HL-60 (cell line): ENCODE results near the gene FGF21.

Experiments
- DNase-seq, 2 experiments: peaks; one replicate each; pipeline ENCODE4 v3.0.0-alpha.2; 2010 to 2020; ENCODE audit warnings: low read depth in 1 of 2, low spot score in 1 of 2
- H3K27ac ChIP-seq: fragments of 250-450 bp; sonication (Bioruptor Pico); replicated peaks from 2 replicates; pipeline ENCODE4 v1.5.1; 2020; ENCODE audit warnings: mild to moderate bottlenecking, moderate library complexity
- H3K27me3 ChIP-seq: fragments of 250-450 bp; sonication (Bioruptor Pico); 2 replicates; pipeline ENCODE4 v1.5.1; 2021; ENCODE audit warnings: mild to moderate bottlenecking, moderate library complexity; ENCODE audit not compliant: insufficient read depth, poor library complexity, severe bottlenecking
- H3K4me3 ChIP-seq: replicated peaks from 2 replicates; pipeline ENCODE4 v1.5.1; 2011; ENCODE audit warnings: mild to moderate bottlenecking, control low read depth, low read length; ENCODE audit not compliant: insufficient read depth
- GABPA ChIP-seq: IDR thresholded peaks from 2 replicates; pipeline ENCODE4 v1.6.1; 2012; ENCODE audit warnings: low read depth
- POLR2AphosphoS5 ChIP-seq: IDR thresholded peaks from 2 replicates; pipeline ENCODE4 v1.6.1; 2012; ENCODE audit warnings: low read depth
- SPI1 ChIP-seq: IDR thresholded peaks from 2 replicates; pipeline ENCODE4 v1.6.1; 2012; ENCODE audit warnings: low read depth, mild to moderate bottlenecking, borderline replicate concordance
- TF ChIP-seq, protein P1 (sequence below): IDR thresholded peaks from 2 replicates; pipeline ENCODE4 v1.6.1; 2012; ENCODE audit warnings: low read depth; ENCODE audit not compliant: insufficient replicate concordance
- TF ChIP-seq, protein P2 (sequence below): IDR thresholded peaks from one replicate; pipeline ENCODE4 v1.5.1; 2011; ENCODE audit warnings: low read length, control low read depth, inconsistent platforms; ENCODE audit not compliant: insufficient read depth

The FGF21 gene

GRCh38 chr19:48807590-48808308 is 52.4 kb downstream of the FGF21 start:
- TF ChIP-seq POLR2AphosphoS5 (no peak), GABPA (no peak), SPI1 (no peak)
- TF ChIP-seq, protein P1, sequence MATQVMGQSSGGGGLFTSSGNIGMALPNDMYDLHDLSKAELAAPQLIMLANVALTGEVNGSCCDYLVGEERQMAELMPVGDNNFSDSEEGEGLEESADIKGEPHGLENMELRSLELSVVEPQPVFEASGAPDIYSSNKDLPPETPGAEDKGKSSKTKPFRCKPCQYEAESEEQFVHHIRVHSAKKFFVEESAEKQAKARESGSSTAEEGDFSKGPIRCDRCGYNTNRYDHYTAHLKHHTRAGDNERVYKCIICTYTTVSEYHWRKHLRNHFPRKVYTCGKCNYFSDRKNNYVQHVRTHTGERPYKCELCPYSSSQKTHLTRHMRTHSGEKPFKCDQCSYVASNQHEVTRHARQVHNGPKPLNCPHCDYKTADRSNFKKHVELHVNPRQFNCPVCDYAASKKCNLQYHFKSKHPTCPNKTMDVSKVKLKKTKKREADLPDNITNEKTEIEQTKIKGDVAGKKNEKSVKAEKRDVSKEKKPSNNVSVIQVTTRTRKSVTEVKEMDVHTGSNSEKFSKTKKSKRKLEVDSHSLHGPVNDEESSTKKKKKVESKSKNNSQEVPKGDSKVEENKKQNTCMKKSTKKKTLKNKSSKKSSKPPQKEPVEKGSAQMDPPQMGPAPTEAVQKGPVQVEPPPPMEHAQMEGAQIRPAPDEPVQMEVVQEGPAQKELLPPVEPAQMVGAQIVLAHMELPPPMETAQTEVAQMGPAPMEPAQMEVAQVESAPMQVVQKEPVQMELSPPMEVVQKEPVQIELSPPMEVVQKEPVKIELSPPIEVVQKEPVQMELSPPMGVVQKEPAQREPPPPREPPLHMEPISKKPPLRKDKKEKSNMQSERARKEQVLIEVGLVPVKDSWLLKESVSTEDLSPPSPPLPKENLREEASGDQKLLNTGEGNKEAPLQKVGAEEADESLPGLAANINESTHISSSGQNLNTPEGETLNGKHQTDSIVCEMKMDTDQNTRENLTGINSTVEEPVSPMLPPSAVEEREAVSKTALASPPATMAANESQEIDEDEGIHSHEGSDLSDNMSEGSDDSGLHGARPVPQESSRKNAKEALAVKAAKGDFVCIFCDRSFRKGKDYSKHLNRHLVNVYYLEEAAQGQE, result no peak
- TF ChIP-seq, protein P2, sequence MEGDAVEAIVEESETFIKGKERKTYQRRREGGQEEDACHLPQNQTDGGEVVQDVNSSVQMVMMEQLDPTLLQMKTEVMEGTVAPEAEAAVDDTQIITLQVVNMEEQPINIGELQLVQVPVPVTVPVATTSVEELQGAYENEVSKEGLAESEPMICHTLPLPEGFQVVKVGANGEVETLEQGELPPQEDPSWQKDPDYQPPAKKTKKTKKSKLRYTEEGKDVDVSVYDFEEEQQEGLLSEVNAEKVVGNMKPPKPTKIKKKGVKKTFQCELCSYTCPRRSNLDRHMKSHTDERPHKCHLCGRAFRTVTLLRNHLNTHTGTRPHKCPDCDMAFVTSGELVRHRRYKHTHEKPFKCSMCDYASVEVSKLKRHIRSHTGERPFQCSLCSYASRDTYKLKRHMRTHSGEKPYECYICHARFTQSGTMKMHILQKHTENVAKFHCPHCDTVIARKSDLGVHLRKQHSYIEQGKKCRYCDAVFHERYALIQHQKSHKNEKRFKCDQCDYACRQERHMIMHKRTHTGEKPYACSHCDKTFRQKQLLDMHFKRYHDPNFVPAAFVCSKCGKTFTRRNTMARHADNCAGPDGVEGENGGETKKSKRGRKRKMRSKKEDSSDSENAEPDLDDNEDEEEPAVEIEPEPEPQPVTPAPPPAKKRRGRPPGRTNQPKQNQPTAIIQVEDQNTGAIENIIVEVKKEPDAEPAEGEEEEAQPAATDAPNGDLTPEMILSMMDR, result no peak
- H3K27ac ChIP-seq, result no peak overlapping the region
- no peak for DNase-seq
- no peak overlapping the region for H3K4me3 ChIP-seq
- no peaks in the 10 kb centered on the region for H3K27me3 ChIP-seq
